ENCODE measurements around the gene HTR1D.
"Not testable (repeated sequence)": the region's sequence is repeated elsewhere in the genome, so short reads cannot be mapped to it uniquely, and the experiment has no call there.

The HTR1D gene, protein sequence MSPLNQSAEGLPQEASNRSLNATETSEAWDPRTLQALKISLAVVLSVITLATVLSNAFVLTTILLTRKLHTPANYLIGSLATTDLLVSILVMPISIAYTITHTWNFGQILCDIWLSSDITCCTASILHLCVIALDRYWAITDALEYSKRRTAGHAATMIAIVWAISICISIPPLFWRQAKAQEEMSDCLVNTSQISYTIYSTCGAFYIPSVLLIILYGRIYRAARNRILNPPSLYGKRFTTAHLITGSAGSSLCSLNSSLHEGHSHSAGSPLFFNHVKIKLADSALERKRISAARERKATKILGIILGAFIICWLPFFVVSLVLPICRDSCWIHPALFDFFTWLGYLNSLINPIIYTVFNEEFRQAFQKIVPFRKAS

DNA sequence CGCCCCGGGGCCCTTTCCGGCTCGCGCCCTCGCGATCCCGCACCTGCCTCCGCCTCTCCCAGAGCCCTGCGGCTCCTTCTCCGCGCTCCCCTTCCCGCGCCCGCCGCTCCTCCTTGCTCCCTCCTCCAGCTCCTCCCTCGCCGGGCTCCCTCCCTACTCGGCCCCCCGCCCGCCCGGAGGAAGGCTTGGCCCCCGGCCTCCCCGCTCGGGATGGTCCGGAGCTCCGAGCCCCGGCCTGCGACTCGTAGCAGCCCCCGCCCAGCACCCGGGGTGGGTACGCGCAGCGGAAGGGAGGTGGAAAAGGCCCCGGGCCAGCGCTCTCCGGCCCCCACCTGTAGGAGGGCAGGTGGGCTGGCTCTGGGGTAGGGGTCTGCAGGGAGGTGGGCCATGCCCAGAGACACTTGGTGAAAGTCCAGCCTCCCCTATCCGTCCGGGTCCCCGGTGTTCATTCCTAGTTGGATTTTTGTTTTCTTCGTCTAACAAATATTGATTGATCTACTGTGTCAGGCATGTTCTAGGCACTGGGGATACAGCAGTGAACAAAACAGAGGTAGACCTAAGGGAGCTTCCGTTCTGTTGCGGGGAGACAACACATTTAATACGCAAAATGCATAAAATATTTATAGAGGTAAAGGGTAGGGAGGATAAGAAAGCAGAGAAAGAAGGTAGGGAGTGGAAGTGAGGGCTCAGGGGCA is at the start of gene HTR1D:
Gene HTR1D (minus strand): TSS at position 82 of the 695 bp plus-strand sequence. CDS start 23,283 bp downstream, outside the sequence.
- Mint-ChIP-seq H3K4me1 (peaks cover 4% of the 10 kb centered on the region), H3K9me3 (no peaks in the 10 kb centered on the region), H3K27ac (no peak within 1 kb of the TSS), H3K27me3 (peaks cover 63% of the 10 kb centered on the region), H3K4me3 (peak within 1 kb of the TSS; percentile 41), H3K36me3 (no peaks in the 10 kb centered on the region)
- ATAC-seq = peak; percentile 35

GRCh38 chr1:23263380-23263887 is 46.1 kb upstream of the HTR1D start:
- no peak for ATAC-seq
- no peaks in the 10 kb centered on the region for H3K9me3 Mint-ChIP-seq
- no peak overlapping the region for H3K27ac Mint-ChIP-seq
- no peak overlapping the region for H3K4me3 Mint-ChIP-seq
- H3K27me3 Mint-ChIP-seq = no peaks in the 10 kb centered on the region
- no peaks in the 10 kb centered on the region for H3K4me1 Mint-ChIP-seq
- no peaks in the 10 kb centered on the region for H3K36me3 Mint-ChIP-seq

GRCh38 chr1:23258082-23258481 is 40.8 kb upstream of the HTR1D start:
- not testable (repeated sequence) for H3K9me3 Mint-ChIP-seq, H3K4me3 Mint-ChIP-seq
- H3K27me3 Mint-ChIP-seq = peaks cover 14% of the 10 kb centered on the region

GRCh38 chr1:23257371-23257770 is 40.1 kb upstream of the HTR1D start:
- H3K4me3 Mint-ChIP-seq, H3K27ac Mint-ChIP-seq, ATAC-seq, H3K4me1 Mint-ChIP-seq, H3K36me3 Mint-ChIP-seq, H3K9me3 Mint-ChIP-seq: not testable (repeated sequence)
- H3K27me3 Mint-ChIP-seq = peaks cover 14% of the 10 kb centered on the region

More at GRCh38 chr1:23258082-23258481, 40.8 kb upstream of the HTR1D start:
- not testable (repeated sequence) for H3K27ac Mint-ChIP-seq, H3K4me1 Mint-ChIP-seq, ATAC-seq, H3K36me3 Mint-ChIP-seq

DNA sequence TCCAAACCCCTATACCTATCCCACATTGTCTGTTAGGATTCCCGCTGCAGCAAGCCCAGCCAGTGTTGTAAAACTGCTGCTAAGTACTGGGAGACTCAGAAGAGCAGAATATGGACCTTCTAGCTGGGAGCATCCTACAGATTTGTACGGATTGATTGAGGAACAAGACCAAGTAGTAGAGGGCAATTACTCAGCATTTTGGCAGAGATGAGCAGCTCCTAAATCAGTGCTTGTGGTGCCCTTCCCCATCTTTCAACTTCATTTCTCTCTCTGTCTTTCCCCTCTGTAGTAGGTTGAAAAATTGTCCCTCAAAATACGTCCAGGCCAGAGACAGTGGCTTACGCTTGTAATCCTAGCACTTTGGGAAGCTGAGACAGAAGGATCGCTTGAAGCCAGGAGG is 37.3 kb upstream of the HTR1D start:
- Mint-ChIP-seq H3K36me3 (no peaks in the 10 kb centered on the region), H3K27ac (no peak overlapping the region), H3K4me1 (no peaks in the 10 kb centered on the region), H3K9me3 (peaks cover 3% of the 10 kb centered on the region), H3K4me3 (no peak overlapping the region), H3K27me3 (peaks cover 14% of the 10 kb centered on the region)
- no peak for ATAC-seq

GRCh38 chr1:23251812-23252211 is 34.5 kb upstream of the HTR1D start:
- Mint-ChIP-seq H3K27ac (no peak overlapping the region), H3K36me3 (no peaks in the 10 kb centered on the region), H3K4me3 (no peak overlapping the region), H3K4me1 (no peaks in the 10 kb centered on the region), H3K27me3 (peaks cover 11% of the 10 kb centered on the region), H3K9me3 (peaks cover 2% of the 10 kb centered on the region)
- ATAC-seq = no peak

- Mint-ChIP-seq H3K4me3 (no peak overlapping the region), H3K27ac (no peak overlapping the region), H3K9me3 (no peaks in the 10 kb centered on the region), H3K4me1 (no peaks in the 10 kb centered on the region), H3K27me3 (peaks cover 9% of the 10 kb centered on the region), H3K36me3 (no peaks in the 10 kb centered on the region)
- no peak for ATAC-seq
Measured at GRCh38 chr1:23249787-23250454, 32.6 kb upstream of the HTR1D start.

DNA sequence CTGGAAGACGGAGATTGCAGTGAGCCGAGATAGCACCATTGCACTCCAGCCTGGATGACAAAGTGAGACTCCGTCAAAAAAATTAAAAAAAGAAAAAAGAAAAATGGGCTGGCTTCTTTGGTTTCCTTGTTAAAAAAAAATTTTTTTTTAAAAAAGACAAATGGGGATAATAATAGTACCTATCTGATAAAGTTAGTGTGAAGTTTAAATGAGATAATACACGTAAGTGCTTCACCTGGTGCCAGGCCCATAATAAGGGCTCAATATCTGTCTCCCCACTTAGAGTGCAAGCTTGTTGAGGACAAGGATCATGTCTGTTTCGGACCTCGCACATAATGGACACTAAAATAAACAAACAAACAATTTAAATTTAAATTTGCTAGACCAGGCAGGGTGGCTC is 30.0 kb upstream of the HTR1D start:
- H3K9me3 Mint-ChIP-seq = no peaks in the 10 kb centered on the region
- no peaks in the 10 kb centered on the region for H3K36me3 Mint-ChIP-seq
- H3K27ac Mint-ChIP-seq = no peak overlapping the region
- peaks cover 18% of the 10 kb centered on the region for H3K27me3 Mint-ChIP-seq
- no peak for ATAC-seq
- no peak overlapping the region for H3K4me3 Mint-ChIP-seq
- no peaks in the 10 kb centered on the region for H3K4me1 Mint-ChIP-seq

- ATAC-seq = no peak
- no peaks in the 10 kb centered on the region for H3K36me3 Mint-ChIP-seq
Measured at GRCh38 chr1:23246274-23246673, 29.0 kb upstream of the HTR1D start.

DNA sequence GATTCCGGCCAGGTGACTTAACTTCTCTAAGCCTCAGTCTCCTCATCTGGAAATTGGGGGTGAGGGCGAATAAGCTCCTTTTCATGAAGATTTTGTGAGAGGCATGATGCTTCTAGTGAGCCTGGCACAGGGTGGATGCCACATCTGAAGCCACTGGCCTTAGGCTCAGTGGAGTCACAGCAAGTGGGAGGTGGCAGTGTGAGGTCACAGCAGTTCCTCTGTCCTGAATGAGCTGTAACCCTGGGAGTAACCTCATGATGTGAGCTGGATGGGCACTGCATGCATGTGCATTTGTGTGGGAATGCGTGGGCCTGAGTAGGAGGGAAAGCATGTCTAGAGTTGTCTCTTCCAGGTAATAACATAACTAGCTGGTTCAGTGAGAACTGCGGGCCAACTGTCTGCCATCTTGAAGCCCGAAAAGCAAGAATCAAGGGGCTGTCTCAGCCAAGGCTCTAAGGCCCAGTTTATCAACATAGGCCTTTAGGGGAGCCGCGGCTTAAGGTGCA is 27.0 kb upstream of the HTR1D start:
- Mint-ChIP-seq H3K36me3 (no peaks in the 10 kb centered on the region), H3K27ac (no peak overlapping the region), H3K9me3 (no peaks in the 10 kb centered on the region), H3K4me3 (no peak overlapping the region), H3K4me1 (no peaks in the 10 kb centered on the region), H3K27me3 (peaks cover 18% of the 10 kb centered on the region)
- no peak for ATAC-seq

More at GRCh38 chr1:23246274-23246673, 29.0 kb upstream of the HTR1D start:
- peaks cover 18% of the 10 kb centered on the region for H3K27me3 Mint-ChIP-seq
- no peak overlapping the region for H3K4me3 Mint-ChIP-seq
- H3K4me1 Mint-ChIP-seq = no peaks in the 10 kb centered on the region
- H3K9me3 Mint-ChIP-seq = no peaks in the 10 kb centered on the region
- no peak overlapping the region for H3K27ac Mint-ChIP-seq

- Mint-ChIP-seq H3K27ac (no peak overlapping the region), H3K36me3 (no peaks in the 10 kb centered on the region)
Measured at GRCh38 chr1:23242414-23242813, 25.1 kb upstream of the HTR1D start.

GRCh38 chr1:23239638-23240295 is 22.5 kb upstream of the HTR1D start:
- Mint-ChIP-seq H3K36me3 (no peaks in the 10 kb centered on the region), H3K4me3 (no peak overlapping the region), H3K9me3 (no peaks in the 10 kb centered on the region), H3K4me1 (no peaks in the 10 kb centered on the region), H3K27ac (no peak overlapping the region), H3K27me3 (peaks cover 28% of the 10 kb centered on the region)
- ATAC-seq = no peak

More at GRCh38 chr1:23242414-23242813, 25.1 kb upstream of the HTR1D start:
- no peaks in the 10 kb centered on the region for H3K9me3 Mint-ChIP-seq
- ATAC-seq = no peak
- H3K4me3 Mint-ChIP-seq = no peak overlapping the region
- H3K27me3 Mint-ChIP-seq = peaks cover 35% of the 10 kb centered on the region
- H3K4me1 Mint-ChIP-seq = no peaks in the 10 kb centered on the region

GRCh38 chr1:23238565-23238964 is 21.3 kb upstream of the HTR1D start:
- Mint-ChIP-seq H3K27ac (no peak overlapping the region), H3K9me3 (no peaks in the 10 kb centered on the region), H3K27me3 (peaks cover 19% of the 10 kb centered on the region), H3K4me3 (no peak overlapping the region), H3K36me3 (no peaks in the 10 kb centered on the region), H3K4me1 (no peaks in the 10 kb centered on the region)
- ATAC-seq = no peak

- Mint-ChIP-seq H3K4me3 (no peak overlapping the region), H3K27me3 (peaks cover 19% of the 10 kb centered on the region), H3K36me3 (no peaks in the 10 kb centered on the region), H3K4me1 (no peaks in the 10 kb centered on the region), H3K27ac (no peak overlapping the region), H3K9me3 (no peaks in the 10 kb centered on the region)
- ATAC-seq = no peak
Measured at GRCh38 chr1:23237508-23237907, 20.2 kb upstream of the HTR1D start.

- peaks cover 4% of the 10 kb centered on the region for H3K9me3 Mint-ChIP-seq
- no peak overlapping the region for H3K4me3 Mint-ChIP-seq
- peaks cover 49% of the 10 kb centered on the region for H3K27me3 Mint-ChIP-seq
Measured at GRCh38 chr1:23227806-23228205, 10.5 kb upstream of the HTR1D start.

More at GRCh38 chr1:23227806-23228205, 10.5 kb upstream of the HTR1D start:
- H3K36me3 Mint-ChIP-seq = no peaks in the 10 kb centered on the region
- no peak overlapping the region for H3K27ac Mint-ChIP-seq
- ATAC-seq = no peak
- no peaks in the 10 kb centered on the region for H3K4me1 Mint-ChIP-seq

Measured in stimulated activated memory B cell treated with anti-CD40 and anti-IgM and Interleukin-4, amounts not matched to agents 10 μg/mL and 1 μg/mL and 100 μg/mL, for 72 hours (primary cell).